Effector memory CD8-positive, alpha-beta T cell (primary cell): ENCODE results near the gene LRRC75A.

ENCODE experiments used
- ATAC-seq: fragments of 150-1000 bp; cut with Tn5 transposase; replicated peaks from 2 replicates; pipeline ENCODE4 v1.10.0; 2021; ENCODE audit warnings: mild to moderate bottlenecking, moderate library complexity
- DNase-seq, 3 experiments: peaks; one replicate each; pipeline ENCODE4 v3.0.0; 2021
- H3K27ac Mint-ChIP-seq, 2 donors: one replicate each; pipeline ENCODE4 v1.8.0; 2022; ENCODE audit warnings: mild to moderate bottlenecking in 2 of 2, mixed read lengths in 2 of 2, moderate library complexity in 2 of 2
- H3K27me3 Mint-ChIP-seq, 2 donors: one replicate each; pipeline ENCODE4 v1.8.0; 2022; ENCODE audit warnings: mixed read lengths in 2 of 2
- H3K36me3 Mint-ChIP-seq: one replicate; pipeline ENCODE4 v1.8.0; 2022; ENCODE audit warnings: mild to moderate bottlenecking, moderate library complexity, mixed read lengths; ENCODE audit not compliant: insufficient read depth
- H3K4me1 Mint-ChIP-seq, 2 donors: one replicate each; pipeline ENCODE4 v1.8.0; 2022; ENCODE audit warnings: low read depth in 2 of 2, mixed read lengths in 2 of 2
- H3K4me3 Mint-ChIP-seq, 2 donors: one replicate each; pipeline ENCODE4 v1.8.0; 2022; ENCODE audit warnings: mild to moderate bottlenecking in 2 of 2, mixed read lengths in 2 of 2, moderate library complexity in 2 of 2
- H3K9me3 Mint-ChIP-seq, 2 donors: one replicate each; pipeline ENCODE4 v1.8.0; 2022; ENCODE audit warnings: mixed read lengths in 2 of 2

Gene LRRC75A

GRCh38 chr17:16511593-16511992 is 19.6 kb upstream of the LRRC75A start:
- ATAC-seq (no peak), DNase-seq (no peak)
- Mint-ChIP-seq H3K27me3 (peaks cover 29 to 34% of the 10 kb centered on the region in 2 donors), H3K4me1 (peaks cover 3 to 4% of the 10 kb centered on the region in 2 donors), H3K27ac (peak overlapping the region in 1 of 2 donors; percentile 7), H3K36me3 (no peaks in the 10 kb centered on the region), H3K9me3 (no peaks in the 10 kb centered on the region), H3K4me3 (no peak overlapping the region)

GRCh38 chr17:16507918-16508533 is 16.0 kb upstream of the LRRC75A start:
- H3K27me3 Mint-ChIP-seq: peaks cover 0 to 17% of the 10 kb centered on the region in 2 donors
- no peak overlapping the region for H3K4me3 Mint-ChIP-seq
- no peaks in the 10 kb centered on the region for H3K9me3 Mint-ChIP-seq
- peaks cover 3 to 4% of the 10 kb centered on the region in 2 donors for H3K4me1 Mint-ChIP-seq
- no peak for ATAC-seq
- DNase-seq: no peak
- H3K36me3 Mint-ChIP-seq: no peaks in the 10 kb centered on the region
- no peak overlapping the region for H3K27ac Mint-ChIP-seq

- no peak for DNase-seq
- Mint-ChIP-seq H3K4me1 (no peaks in the 10 kb centered on the region), H3K4me3 (no peak overlapping the region), H3K36me3 (no peaks in the 10 kb centered on the region), H3K27me3 (peaks cover 0 to 17% of the 10 kb centered on the region in 2 donors), H3K9me3 (no peaks in the 10 kb centered on the region), H3K27ac (no peak overlapping the region)
- no peak for ATAC-seq
Observed at GRCh38 chr17:16506188-16506587, 14.2 kb upstream of the LRRC75A start.

GRCh38 chr17:16504984-16505383 is 13.0 kb upstream of the LRRC75A start:
- Mint-ChIP-seq H3K36me3 (no peaks in the 10 kb centered on the region), H3K9me3 (no peaks in the 10 kb centered on the region), H3K4me3 (no peak overlapping the region), H3K27me3 (peaks cover 0 to 17% of the 10 kb centered on the region in 2 donors), H3K27ac (no peak overlapping the region), H3K4me1 (no peaks in the 10 kb centered on the region)
- no peak for ATAC-seq
- DNase-seq: no peak

GRCh38 chr17:16496820-16497489 is 5.0 kb upstream of the LRRC75A start:
- Mint-ChIP-seq H3K4me3 (no peak overlapping the region), H3K27ac (no peak overlapping the region), H3K27me3 (peaks cover 12 to 16% of the 10 kb centered on the region in 2 donors), H3K4me1 (peaks cover 0 to 5% of the 10 kb centered on the region in 2 donors), H3K36me3 (no peaks in the 10 kb centered on the region), H3K9me3 (no peaks in the 10 kb centered on the region)
- no peak for DNase-seq
- ATAC-seq: no peak

- no peak for ATAC-seq
- Mint-ChIP-seq H3K4me1 (peaks cover under 1 to 5% of the 10 kb centered on the region in 2 donors), H3K27ac (no peak overlapping the region), H3K27me3 (peaks cover 12 to 16% of the 10 kb centered on the region in 2 donors), H3K9me3 (no peaks in the 10 kb centered on the region), H3K4me3 (no peak overlapping the region), H3K36me3 (no peaks in the 10 kb centered on the region)
- DNase-seq: no peak
Observed at GRCh38 chr17:16495980-16496819, 4.2 kb upstream of the LRRC75A start.

- Mint-ChIP-seq H3K27ac (no peak overlapping the region), H3K4me1 (peaks cover 7 to 8% of the 10 kb centered on the region in 2 donors), H3K4me3 (no peak overlapping the region), H3K9me3 (no peaks in the 10 kb centered on the region), H3K36me3 (no peaks in the 10 kb centered on the region), H3K27me3 (peaks cover 12 to 16% of the 10 kb centered on the region in 2 donors)
- ATAC-seq: no peak
- no peak for DNase-seq
Observed at GRCh38 chr17:16495561-16495960, 3.6 kb upstream of the LRRC75A start.

- H3K27me3 Mint-ChIP-seq: peaks cover 12 to 16% of the 10 kb centered on the region in 2 donors
- H3K36me3 Mint-ChIP-seq: no peaks in the 10 kb centered on the region
- ATAC-seq: no peak
- no peaks in the 10 kb centered on the region for H3K9me3 Mint-ChIP-seq
- no peak overlapping the region for H3K4me3 Mint-ChIP-seq
- no peak overlapping the region for H3K27ac Mint-ChIP-seq
- no peak for DNase-seq
- H3K4me1 Mint-ChIP-seq: peaks cover 13% of the 10 kb centered on the region in 2 donors
Observed at GRCh38 chr17:16494059-16494458, 2.1 kb upstream of the LRRC75A start.

GRCh38 chr17:16493531-16494046 is 1.6 kb upstream of the LRRC75A start:
- no peak for ATAC-seq
- peaks cover 2% of the 10 kb centered on the region for H3K36me3 Mint-ChIP-seq
- H3K27ac Mint-ChIP-seq: no peak overlapping the region
- no peak overlapping the region for H3K4me3 Mint-ChIP-seq
- peaks cover 13% of the 10 kb centered on the region in 2 donors for H3K4me1 Mint-ChIP-seq
- no peaks in the 10 kb centered on the region for H3K9me3 Mint-ChIP-seq
- peaks cover 12 to 14% of the 10 kb centered on the region in 2 donors for H3K27me3 Mint-ChIP-seq
- DNase-seq: no peak

- peak overlapping the region; percentile 71 to 76 for H3K4me3 Mint-ChIP-seq
- H3K27me3 Mint-ChIP-seq: peaks cover 4 to 6% of the 10 kb centered on the region in 2 donors
- H3K27ac Mint-ChIP-seq: peak overlapping the region in 1 of 2 donors; percentile 54
- no peak for ATAC-seq
- H3K4me1 Mint-ChIP-seq: peaks cover 13% of the 10 kb centered on the region in 2 donors
- DNase-seq: no peak
- H3K9me3 Mint-ChIP-seq: no peaks in the 10 kb centered on the region
- H3K36me3 Mint-ChIP-seq: peaks cover 4% of the 10 kb centered on the region
Observed at GRCh38 chr17:16492613-16493530, 879 bp upstream of the LRRC75A start.

- Mint-ChIP-seq H3K36me3 (peaks cover 4% of the 10 kb centered on the region), H3K4me3 (peak overlapping the region; percentile 70 to 73), H3K27me3 (no peaks in the 10 kb centered on the region), H3K9me3 (no peaks in the 10 kb centered on the region), H3K27ac (peak overlapping the region in 1 of 2 donors; percentile 31), H3K4me1 (peaks cover 14 to 18% of the 10 kb centered on the region in 2 donors)
- DNase-seq (peak; percentile 10 to 12 (median 11)), ATAC-seq (peak; percentile 34)
Observed at GRCh38 chr17:16491131-16491702, 776 bp downstream of the LRRC75A start.

- Mint-ChIP-seq H3K36me3 (peaks cover 4% of the 10 kb centered on the region), H3K9me3 (no peaks in the 10 kb centered on the region), H3K4me1 (peaks cover 16 to 18% of the 10 kb centered on the region in 2 donors), H3K4me3 (no peak overlapping the region), H3K27ac (no peak overlapping the region), H3K27me3 (no peaks in the 10 kb centered on the region)
- no peak for ATAC-seq
- DNase-seq: no peak
Observed at GRCh38 chr17:16489431-16489830, 2.6 kb downstream of the LRRC75A start.
